ENCODE data around the gene HIP1.

The HIP1 gene

DNA sequence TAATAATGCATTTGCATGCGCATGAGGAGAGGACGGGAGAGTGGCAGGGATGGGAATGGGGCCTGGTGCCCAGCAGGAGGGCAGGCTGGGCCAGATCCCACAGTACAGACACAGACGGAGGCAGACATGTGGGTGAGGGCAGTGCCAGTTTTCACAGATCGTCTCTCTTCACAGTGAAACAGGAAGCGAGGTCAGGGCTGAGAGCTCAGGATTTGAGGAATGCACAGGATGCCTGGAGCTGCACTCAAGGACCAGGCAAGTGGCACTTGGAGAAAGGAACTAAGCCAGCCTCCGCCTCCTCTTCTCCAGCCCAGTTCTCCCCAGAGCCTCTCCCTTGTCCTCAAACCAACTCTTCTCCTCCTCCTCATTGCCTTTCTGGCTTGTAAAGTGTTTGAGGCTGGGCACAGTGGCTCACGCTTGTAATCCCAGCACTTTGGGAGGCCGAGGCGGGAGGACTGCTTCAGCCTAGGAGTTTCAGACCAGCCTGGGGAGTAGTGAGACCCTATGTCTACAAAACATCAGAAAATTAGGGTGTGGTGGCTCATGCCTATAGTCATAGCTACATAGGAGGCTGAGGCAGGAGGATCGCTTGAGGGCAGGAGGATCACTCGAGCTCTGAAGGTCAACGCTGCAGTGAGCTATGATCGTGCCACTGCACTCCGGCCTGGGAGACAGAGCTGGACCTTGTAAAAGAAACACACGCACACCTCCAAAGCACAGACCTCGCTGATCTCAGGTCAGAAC is 115.2 kb downstream of the HIP1 start:
- no peak overlapping the region for H3K18ac ChIP-seq (ENCODE audit: low read length)
- no peak overlapping the region for H4K91ac ChIP-seq (ENCODE audit: low read depth, low read length)
- WGBS (ENCODE audit: extremely low coverage, insufficient coverage, insufficient read length), result no CpG with 5 or more reads among the region's 16 CpGs
- no peak overlapping the region for H3K4me2 ChIP-seq (ENCODE audit: low read length)
- H2BK5ac ChIP-seq (ENCODE audit: low read depth, low read length, poor library complexity), result no peak overlapping the region
- no peak overlapping the region for H2AK5ac ChIP-seq (ENCODE audit: low read length)
- H3K27ac ChIP-seq (ENCODE audit: low read depth, low read length), result no peak overlapping the region
- H4K12ac ChIP-seq (ENCODE audit: low read depth, low read length), result no peak overlapping the region
- no peak overlapping the region for H2BK120ac ChIP-seq (ENCODE audit: insufficient read depth, low read length, poor library complexity)
- H2AFZ ChIP-seq (ENCODE audit: insufficient read depth, low read length, poor library complexity), result peak overlapping the region; percentile 5
- no peak overlapping the region for H3K4me3 ChIP-seq (ENCODE audit: low read depth, low read length)
- no peak overlapping the region for H3K23ac ChIP-seq (ENCODE audit: low read length)
- no peak overlapping the region for H3K14ac ChIP-seq (ENCODE audit: low read length)
- H3K79me2 ChIP-seq (ENCODE audit: control insufficient read depth, insufficient read depth, low read length, poor library complexity), result no peaks in the 10 kb centered on the region
- no peak overlapping the region for H2BK12ac ChIP-seq (ENCODE audit: low read length)
- no peak overlapping the region for H3K9ac ChIP-seq (ENCODE audit: low read length)
- no peak for DNase-seq
- H3K79me1 ChIP-seq (ENCODE audit: low read length), result no peaks in the 10 kb centered on the region
- no peaks in the 10 kb centered on the region for H3K27me3 ChIP-seq (ENCODE audit: insufficient read depth, low read length)
- peaks cover 2% of the 10 kb centered on the region for H3K9me3 ChIP-seq (ENCODE audit: insufficient read depth, low read depth, low read length)
- H3K36me3 ChIP-seq (ENCODE audit: control insufficient read depth in 1 of 2, insufficient read depth in 2 of 2, low read length in 2 of 2), result no peaks in the 10 kb centered on the region
- no peak overlapping the region for H3K4ac ChIP-seq (ENCODE audit: low read depth, low read length)
- no peak overlapping the region for H4K8ac ChIP-seq (ENCODE audit: low read depth, low read length)
- peaks cover 2 to 4% of the 10 kb centered on the region in 2 experiments for H3K4me1 ChIP-seq (ENCODE audit: control insufficient read depth in 1 of 2, insufficient read depth in 2 of 2, low read length in 2 of 2)

DNA sequence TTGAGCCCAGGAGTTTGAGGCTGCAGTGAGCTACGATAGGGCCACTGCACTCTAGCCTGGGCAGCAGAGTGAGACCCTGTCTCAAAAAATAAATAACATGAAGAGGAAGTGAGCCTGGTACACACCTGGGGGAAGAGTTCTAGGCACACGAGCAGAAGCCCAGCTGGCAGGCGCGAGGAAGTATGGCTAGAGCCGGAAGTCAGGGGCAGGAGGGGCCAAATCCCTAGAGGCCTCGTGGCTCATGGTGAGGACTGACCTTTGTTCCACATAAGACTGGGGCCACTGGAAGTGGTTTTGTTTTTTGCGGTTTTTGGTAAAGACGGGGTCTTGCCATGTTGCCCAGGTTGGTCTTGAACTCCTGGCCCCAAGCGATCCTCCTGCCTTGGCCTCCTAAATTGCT is 117.6 kb downstream of the HIP1 start:
- no CpG with 5 or more reads among the region's 9 CpGs for WGBS (ENCODE audit: extremely low coverage, insufficient coverage, insufficient read length)
- H4K91ac ChIP-seq (ENCODE audit: low read depth, low read length), result no peak overlapping the region

DNA sequence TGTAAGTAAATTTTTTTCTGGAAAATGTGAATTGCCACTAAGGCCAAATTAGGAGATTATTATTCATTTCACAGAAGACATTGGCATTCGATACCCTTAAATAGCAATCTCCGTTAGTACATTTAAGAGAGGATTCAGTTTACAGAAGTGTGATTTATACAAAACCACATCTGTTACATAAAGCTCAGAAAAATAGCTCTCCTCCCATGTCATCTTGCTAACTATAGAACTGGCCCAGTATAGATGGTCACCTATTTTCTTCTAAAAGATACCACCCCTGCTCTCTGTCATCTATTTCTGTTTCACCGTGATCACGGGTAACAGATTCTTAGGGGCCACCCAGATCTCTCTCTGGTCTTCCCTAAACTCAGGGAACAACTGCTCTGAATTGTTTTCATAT is 119.1 kb downstream of the HIP1 start:
- no peaks in the 10 kb centered on the region for H3K27me3 ChIP-seq (ENCODE audit: insufficient read depth, low read length)
- H3K23ac ChIP-seq (ENCODE audit: low read length), result no peak overlapping the region
- no peaks in the 10 kb centered on the region for H3K36me3 ChIP-seq (ENCODE audit: control insufficient read depth in 1 of 2, insufficient read depth in 2 of 2, low read length in 2 of 2)
- no peak overlapping the region for H4K91ac ChIP-seq (ENCODE audit: low read depth, low read length)
- H2BK120ac ChIP-seq (ENCODE audit: insufficient read depth, low read length, poor library complexity), result no peak overlapping the region
- WGBS (ENCODE audit: extremely low coverage, insufficient coverage, insufficient read length), result no CpG with 5 or more reads among the region's 4 CpGs
- H3K4me3 ChIP-seq (ENCODE audit: low read depth, low read length), result no peak overlapping the region
- H3K4me2 ChIP-seq (ENCODE audit: low read length), result no peak overlapping the region
- no peak overlapping the region for H3K9ac ChIP-seq (ENCODE audit: low read length)
- DNase-seq, result no peak
- no peak overlapping the region for H4K12ac ChIP-seq (ENCODE audit: low read depth, low read length)
- H3K9me3 ChIP-seq (ENCODE audit: insufficient read depth, low read depth, low read length), result no peaks in the 10 kb centered on the region
- H3K14ac ChIP-seq (ENCODE audit: low read length), result no peak overlapping the region
- H2BK12ac ChIP-seq (ENCODE audit: low read length), result no peak overlapping the region
- H4K8ac ChIP-seq (ENCODE audit: low read depth, low read length), result no peak overlapping the region
- H2BK5ac ChIP-seq (ENCODE audit: low read depth, low read length, poor library complexity), result no peak overlapping the region
- no peak overlapping the region for H2AFZ ChIP-seq (ENCODE audit: insufficient read depth, low read length, poor library complexity)
- no peaks in the 10 kb centered on the region for H3K79me1 ChIP-seq (ENCODE audit: low read length)
- peaks cover 2 to 4% of the 10 kb centered on the region in 2 experiments for H3K4me1 ChIP-seq (ENCODE audit: control insufficient read depth in 1 of 2, insufficient read depth in 2 of 2, low read length in 2 of 2)
- H3K4ac ChIP-seq (ENCODE audit: low read depth, low read length), result no peak overlapping the region
- H3K18ac ChIP-seq (ENCODE audit: low read length), result no peak overlapping the region
- H2AK5ac ChIP-seq (ENCODE audit: low read length), result no peak overlapping the region
- H3K79me2 ChIP-seq (ENCODE audit: control insufficient read depth, insufficient read depth, low read length, poor library complexity), result no peaks in the 10 kb centered on the region
- H3K27ac ChIP-seq (ENCODE audit: low read depth, low read length), result no peak overlapping the region

More for the DNA sequence above, 117.6 kb downstream of the HIP1 start:
- H2BK12ac ChIP-seq (ENCODE audit: low read length), result no peak overlapping the region
- H3K4me2 ChIP-seq (ENCODE audit: low read length), result no peak overlapping the region
- H2AK5ac ChIP-seq (ENCODE audit: low read length), result no peak overlapping the region
- H4K8ac ChIP-seq (ENCODE audit: low read depth, low read length), result no peak overlapping the region
- H3K36me3 ChIP-seq (ENCODE audit: control insufficient read depth in 1 of 2, insufficient read depth in 2 of 2, low read length in 2 of 2), result no peaks in the 10 kb centered on the region
- no peaks in the 10 kb centered on the region for H3K79me1 ChIP-seq (ENCODE audit: low read length)
- no peak overlapping the region for H2AFZ ChIP-seq (ENCODE audit: insufficient read depth, low read length, poor library complexity)
- DNase-seq, result no peak
- no peak overlapping the region for H3K27ac ChIP-seq (ENCODE audit: low read depth, low read length)
- no peak overlapping the region for H2BK5ac ChIP-seq (ENCODE audit: low read depth, low read length, poor library complexity)
- no peaks in the 10 kb centered on the region for H3K9me3 ChIP-seq (ENCODE audit: insufficient read depth, low read depth, low read length)
- no peak overlapping the region for H4K12ac ChIP-seq (ENCODE audit: low read depth, low read length)
- H3K14ac ChIP-seq (ENCODE audit: low read length), result no peak overlapping the region
- H2BK120ac ChIP-seq (ENCODE audit: insufficient read depth, low read length, poor library complexity), result no peak overlapping the region
- H3K23ac ChIP-seq (ENCODE audit: low read length), result no peak overlapping the region
- no peak overlapping the region for H3K4me3 ChIP-seq (ENCODE audit: low read depth, low read length)
- H3K27me3 ChIP-seq (ENCODE audit: insufficient read depth, low read length), result no peaks in the 10 kb centered on the region
- no peaks in the 10 kb centered on the region for H3K79me2 ChIP-seq (ENCODE audit: control insufficient read depth, insufficient read depth, low read length, poor library complexity)
- peaks cover 2 to 4% of the 10 kb centered on the region in 2 experiments for H3K4me1 ChIP-seq (ENCODE audit: control insufficient read depth in 1 of 2, insufficient read depth in 2 of 2, low read length in 2 of 2)
- no peak overlapping the region for H3K9ac ChIP-seq (ENCODE audit: low read length)
- H3K4ac ChIP-seq (ENCODE audit: low read depth, low read length), result no peak overlapping the region
- H3K18ac ChIP-seq (ENCODE audit: low read length), result no peak overlapping the region

DNA sequence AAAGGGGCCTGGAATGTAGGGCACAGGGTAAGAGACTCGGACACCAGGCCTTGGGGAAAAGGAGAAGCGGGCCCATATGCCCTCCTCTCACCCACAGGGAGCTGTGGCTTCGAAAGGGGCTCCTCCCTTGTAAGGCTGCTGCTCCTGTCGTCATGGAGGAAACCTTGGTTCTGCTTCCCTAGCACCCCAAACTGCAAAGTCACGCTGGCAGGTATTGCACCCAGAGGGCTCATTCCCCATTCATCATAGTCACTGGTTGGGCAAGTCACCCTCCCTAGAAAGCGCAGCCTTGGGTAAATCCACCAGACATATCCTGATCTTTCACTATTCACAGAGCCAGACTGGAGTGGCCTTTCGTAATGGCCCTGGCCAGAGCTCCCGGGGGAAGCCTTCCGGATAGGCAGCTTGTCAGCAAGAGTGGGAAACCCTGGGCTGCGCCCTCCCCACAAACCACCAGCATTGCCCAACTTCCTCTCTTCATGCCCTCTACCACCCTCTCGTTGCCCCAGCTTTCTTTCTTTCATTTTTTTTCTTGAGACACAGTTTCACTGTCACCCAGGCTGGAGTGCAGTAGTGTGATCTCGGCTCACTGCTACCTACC is 121.0 kb downstream of the HIP1 start:
- Histone ChIP-seq H3K4me1 (ENCODE audit: control insufficient read depth in 1 of 2, insufficient read depth in 2 of 2, low read length in 2 of 2) (no peaks in the 10 kb centered on the region), H4K12ac (ENCODE audit: low read depth, low read length) (no peak overlapping the region), H3K4me2 (ENCODE audit: low read length) (no peak overlapping the region), H3K23ac (ENCODE audit: low read length) (no peak overlapping the region), H2AK5ac (ENCODE audit: low read length) (no peak overlapping the region), H3K27ac (ENCODE audit: low read depth, low read length) (no peak overlapping the region), H3K4ac (ENCODE audit: low read depth, low read length) (no peak overlapping the region), H2BK5ac (ENCODE audit: low read depth, low read length, poor library complexity) (no peak overlapping the region), H4K91ac (ENCODE audit: low read depth, low read length) (no peak overlapping the region), H3K79me2 (ENCODE audit: control insufficient read depth, insufficient read depth, low read length, poor library complexity) (no peaks in the 10 kb centered on the region), H3K36me3 (ENCODE audit: control insufficient read depth in 1 of 2, insufficient read depth in 2 of 2, low read length in 2 of 2) (no peaks in the 10 kb centered on the region), H3K9me3 (ENCODE audit: insufficient read depth, low read depth, low read length) (no peaks in the 10 kb centered on the region), H4K8ac (ENCODE audit: low read depth, low read length) (no peak overlapping the region), H3K79me1 (ENCODE audit: low read length) (no peaks in the 10 kb centered on the region), H2BK12ac (ENCODE audit: low read length) (no peak overlapping the region), H2AFZ (ENCODE audit: insufficient read depth, low read length, poor library complexity) (no peak overlapping the region), H3K4me3 (ENCODE audit: low read depth, low read length) (no peak overlapping the region), H2BK120ac (ENCODE audit: insufficient read depth, low read length, poor library complexity) (no peak overlapping the region), H3K27me3 (ENCODE audit: insufficient read depth, low read length) (no peaks in the 10 kb centered on the region), H3K18ac (ENCODE audit: low read length) (no peak overlapping the region), H3K9ac (ENCODE audit: low read length) (no peak overlapping the region), H3K14ac (ENCODE audit: low read length) (no peak overlapping the region)
- peak; percentile 54 to 58 for DNase-seq
- no CpG with 5 or more reads among the region's 12 CpGs for WGBS (ENCODE audit: extremely low coverage, insufficient coverage, insufficient read length)

Measured in trophoblast cell (in vitro differentiated cells and primary cell).